HL-60/S4 treated with retinoic acid at 250 ng/mL for 4 days and 3 days (cell line): ENCODE results near the gene TEX19.

ENCODE experiments used
- in situ Hi-C: fragments of 300-500 bp; cut with MboI; formaldehyde crosslinking; loops from 2 replicates; pipeline ENCODE4 v1.7.0; 2022; ENCODE audit warnings: low sequenced_read_pairs

Gene TEX19

GRCh38 chr17:82320956-82321927 is 37.8 kb upstream of the TEX19 start:
- in situ Hi-C loops = no loop called here

GRCh38 chr17:82321947-82322466 is 37.0 kb upstream of the TEX19 start:
- in situ Hi-C loops = no loop called here

GRCh38 chr17:82322526-82323453 is 36.3 kb upstream of the TEX19 start:
- in situ Hi-C loops = no loop called here

- in situ Hi-C loops = no loop called here
These were observed 35.4 kb upstream of the TEX19 start for GRCh38 chr17:82323514-82324234.

GRCh38 chr17:82324566-82325285 is 34.3 kb upstream of the TEX19 start:
- in situ Hi-C loops = no loop called here

GRCh38 chr17:82325286-82326180 is 33.5 kb upstream of the TEX19 start:
- in situ Hi-C loops = no loop called here

GRCh38 chr17:82327289-82327688 is 31.8 kb upstream of the TEX19 start:
- in situ Hi-C loops = no loop called here

GRCh38 chr17:82327757-82328140 is 31.3 kb upstream of the TEX19 start:
- in situ Hi-C loops = no loop called here

GRCh38 chr17:82328141-82328993 is 30.7 kb upstream of the TEX19 start:
- in situ Hi-C loops = no loop called here

GRCh38 chr17:82328994-82329507 is 30.0 kb upstream of the TEX19 start:
- in situ Hi-C loops = no loop called here

- in situ Hi-C loops = no loop called here
These were observed 29.2 kb upstream of the TEX19 start for GRCh38 chr17:82329683-82330321.

- in situ Hi-C loops = no loop called here
These were observed 28.5 kb upstream of the TEX19 start for GRCh38 chr17:82330322-82331239.

- in situ Hi-C loops = no loop called here
These were observed 27.6 kb upstream of the TEX19 start for GRCh38 chr17:82331345-82331939.

GRCh38 chr17:82332669-82333278 is 26.3 kb upstream of the TEX19 start:
- in situ Hi-C loops = no loop called here
